HepG2 (cell line): Measurements from ENCODE around the gene GDF15. TPM values are rescaled to one million over a fixed set of nuclear protein-coding genes. Genes with fewer than 3 reads are reported as not detected.

ENCODE experiments used
- ARID2 ChIP-seq: sonication (generic); formaldehyde crosslinking; IDR thresholded peaks from 2 replicates; pipeline ENCODE4 v1.8.1; 2022; ENCODE audit warnings: mild to moderate bottlenecking, missing genetic modification reagents, borderline replicate concordance
- KLF6 ChIP-seq: IDR thresholded peaks from 2 replicates; pipeline ENCODE4 v1.8.0; 2016; ENCODE audit warnings: missing biosample characterization, missing genetic modification reagents
- MAZ ChIP-seq, 2 experiments: sonication (generic) in 1 of 2; formaldehyde crosslinking in 1 of 2; IDR thresholded peaks; 2 replicates each; pipeline versions ENCODE4 v1.5.0 to v1.6.1; 2012 to 2020; ENCODE audit warnings: low read depth in 2 of 2, mild to moderate bottlenecking in 2 of 2, borderline replicate concordance in 1 of 2, improper control_type of control experiment in 1 of 2, low read length in 1 of 2, missing genetic modification reagents in 1 of 2, moderate library complexity in 1 of 2
- MTA1 ChIP-seq: sonication (generic); formaldehyde crosslinking; IDR thresholded peaks from 2 replicates; pipeline ENCODE4 v1.4.0; 2020; ENCODE audit warnings: missing genetic modification reagents, mild to moderate bottlenecking, borderline replicate concordance
- MTF2 ChIP-seq: sonication (generic); formaldehyde crosslinking; IDR thresholded peaks from 2 replicates; pipeline ENCODE4 v1.5.0; 2020; ENCODE audit warnings: missing genetic modification reagents, borderline replicate concordance
- NFKB2 ChIP-seq: sonication (generic); formaldehyde crosslinking; IDR thresholded peaks from 2 replicates; pipeline ENCODE4 v1.4.0; 2020; ENCODE audit warnings: missing genetic modification reagents, borderline replicate concordance
- NR2F2 ChIP-seq: IDR thresholded peaks from 2 replicates; pipeline ENCODE4 v1.6.1; 2012; ENCODE audit warnings: low read depth, inconsistent platforms, borderline replicate concordance
- RORA ChIP-seq: sonication (generic); formaldehyde crosslinking; IDR thresholded peaks from 2 replicates; pipeline ENCODE4 v1.5.0; 2020; ENCODE audit warnings: mild to moderate bottlenecking, missing genetic modification reagents, moderate library complexity
- TARDBP ChIP-seq: sonication (generic); formaldehyde crosslinking; IDR thresholded peaks from 2 replicates; pipeline ENCODE4 v1.8.0; 2022; ENCODE audit warnings: mild to moderate bottlenecking, missing genetic modification reagents
- TBL1XR1 ChIP-seq: fragments of 150-350 bp; IDR thresholded peaks from 2 replicates; pipeline ENCODE4 v1.6.1; 2014; ENCODE audit warnings: borderline replicate concordance, low read length; ENCODE audit not compliant: partially characterized antibody
- TEAD2 ChIP-seq: sonication (generic); formaldehyde crosslinking; IDR thresholded peaks from 2 replicates; pipeline ENCODE4 v1.9.0; 2021; ENCODE audit warnings: missing genetic modification reagents
- THAP8 ChIP-seq: sonication (generic); formaldehyde crosslinking; IDR thresholded peaks from 2 replicates; pipeline ENCODE4 v1.5.1; 2020; ENCODE audit warnings: missing genetic modification reagents, mild to moderate bottlenecking, borderline replicate concordance
- THYN1 ChIP-seq: sonication (generic); formaldehyde crosslinking; IDR thresholded peaks from 2 replicates; pipeline ENCODE4 v1.8.1; 2023; ENCODE audit warnings: low read depth, mild to moderate bottlenecking, moderate library complexity, missing genetic modification reagents, borderline replicate concordance
- TMF1 ChIP-seq: sonication (generic); formaldehyde crosslinking; IDR thresholded peaks from 2 replicates; pipeline ENCODE4 v1.8.1; 2022; ENCODE audit warnings: low read depth, missing genetic modification reagents
- ZBTB2 ChIP-seq: sonication (generic); formaldehyde crosslinking; IDR thresholded peaks from 2 replicates; pipeline ENCODE4 v1.8.0; 2022; ENCODE audit warnings: low read depth, missing genetic modification reagents
- ZMAT3 ChIP-seq: sonication (generic); formaldehyde crosslinking; conservative IDR thresholded peaks from 2 replicates; pipeline ENCODE4 v1.7.0; 2021; ENCODE audit warnings: missing genetic modification reagents
- ZNF205 ChIP-seq: IDR thresholded peaks from 2 replicates; pipeline ENCODE4 v1.6.1; 2018; ENCODE audit warnings: missing biosample characterization, missing genetic modification reagents
- ZNF362 ChIP-seq: sonication (generic); formaldehyde crosslinking; IDR thresholded peaks from 2 replicates; pipeline ENCODE4 v1.4.0; 2020; ENCODE audit warnings: missing genetic modification reagents, mild to moderate bottlenecking, borderline replicate concordance
- ZNF503 ChIP-seq: sonication (generic); formaldehyde crosslinking; IDR thresholded peaks from 2 replicates; pipeline ENCODE4 v1.4.0; 2020; ENCODE audit warnings: missing genetic modification reagents
- ZNF629 ChIP-seq: sonication (generic); formaldehyde crosslinking; conservative IDR thresholded peaks from 2 replicates; pipeline ENCODE4 v1.5.0; 2020; ENCODE audit warnings: missing genetic modification reagents
- ZNF709 ChIP-seq: sonication (generic); formaldehyde crosslinking; IDR thresholded peaks from 2 replicates; pipeline ENCODE4 v1.5.0; 2020; ENCODE audit warnings: mild to moderate bottlenecking, missing genetic modification reagents
- ZNF724P ChIP-seq: sonication (generic); formaldehyde crosslinking; IDR thresholded peaks from 2 replicates; pipeline ENCODE4 v1.8.0; 2022; ENCODE audit warnings: missing genetic modification reagents, borderline replicate concordance
- ZNF737 ChIP-seq: sonication (generic); formaldehyde crosslinking; IDR thresholded peaks from 2 replicates; pipeline ENCODE4 v1.5.0; 2020; ENCODE audit warnings: missing genetic modification reagents, mild to moderate bottlenecking, borderline replicate concordance
- ZNF816 ChIP-seq: sonication (generic); formaldehyde crosslinking; IDR thresholded peaks from 2 replicates; pipeline ENCODE4 v1.8.0; 2022; ENCODE audit warnings: missing genetic modification reagents, mild to moderate bottlenecking, borderline replicate concordance
- polyA plus RNA-seq, 8 experiments: library from polyadenylated mRNA; depleted of rRNA in 3 of 8; stranded (reverse) in 7 of 8; unstranded in 1 of 8; fragments of >200 nt; fragmentation: Illumina TruSeq in 4 of 8; extraction: Trizol in 4 of 8; gene quantifications; 2 replicates each; pipeline versions ENCODE4 v1.2.1 to v1.2.3, GENCODE V29; 2011 to 2016; ENCODE audit warnings: low read depth in 4 of 8, missing spikeins in 1 of 8, mixed read lengths in 1 of 8; ENCODE audit not compliant: insufficient read depth in 1 of 8
- total RNA-seq, 5 experiments: library from RNA; depleted of rRNA; stranded (reverse); fragments of >200 nt; fragmentation: Illumina TruSeq; extraction: Trizol; gene quantifications; 2 replicates each; pipeline ENCODE4 v1.2.3, GENCODE V29; 2016; ENCODE audit warnings: low read depth in 1 of 5

GDF15 gene
- total and polyA plus RNA-seq, 2 of the 13 experiments (the other 11 are each of a cell fraction or from before 2014, with no cell fraction given), result 146 to 422 TPM

GRCh38 chr19:18386543-18387271 lies 749 bp downstream of the GDF15 start (continued):
- TF ChIP-seq TEAD2 (no peak), MTA1 (no peak), ZBTB2 (CRISPR knock-in tag) (no peak), TARDBP (CRISPR knock-in tag) (no peak), ZNF737 (CRISPR knock-in tag) (no peak), ZNF362 (no peak), ZNF205 (no peak), TBL1XR1 (no peak), MAZ (IDR thresholded peaks at IDR 0.05; ENCODE audit: borderline replicate concordance, low read depth, low read length) (no peak), MAZ (CRISPR knock-in tag; IDR thresholded peaks at IDR 0.05; ENCODE audit: low read depth) (peak; percentile 26; the same call in 1 of the 2 replicates), RORA (CRISPR knock-in tag) (no peak), ZNF816 (no peak), NFKB2 (CRISPR knock-in tag) (no peak), ZMAT3 (CRISPR knock-in tag) (no peak), NR2F2 (no peak), THAP8 (CRISPR knock-in tag) (peak; percentile 67; the same call in 1 of the 2 replicates), KLF6 (CRISPR knock-in tag) (0 out of 2 replicates have a peak, but pooled peaks have one; percentile 9), MTF2 (CRISPR knock-in tag) (no peak), ZNF629 (CRISPR knock-in tag) (no peak), ARID2 (peak; percentile 30; the same call in 1 of the 2 replicates), ZNF724P (peak; percentile 52; the same call in 1 of the 2 replicates), THYN1 (CRISPR knock-in tag) (no peak), TMF1 (CRISPR knock-in tag) (peak; percentile 65; the same call in 1 of the 2 replicates), ZNF709 (CRISPR knock-in tag) (no peak), ZNF503 (CRISPR knock-in tag) (no peak)
